Measurements from ENCODE around the gene SPRED2. TPM values are rescaled to one million over a fixed set of nuclear protein-coding genes. Genes with fewer than 3 reads are reported as not detected.

SPRED2 gene
- total and polyA plus RNA-seq, 4 donors: 6.7 to 7.5 (median 7.1) TPM

DNA sequence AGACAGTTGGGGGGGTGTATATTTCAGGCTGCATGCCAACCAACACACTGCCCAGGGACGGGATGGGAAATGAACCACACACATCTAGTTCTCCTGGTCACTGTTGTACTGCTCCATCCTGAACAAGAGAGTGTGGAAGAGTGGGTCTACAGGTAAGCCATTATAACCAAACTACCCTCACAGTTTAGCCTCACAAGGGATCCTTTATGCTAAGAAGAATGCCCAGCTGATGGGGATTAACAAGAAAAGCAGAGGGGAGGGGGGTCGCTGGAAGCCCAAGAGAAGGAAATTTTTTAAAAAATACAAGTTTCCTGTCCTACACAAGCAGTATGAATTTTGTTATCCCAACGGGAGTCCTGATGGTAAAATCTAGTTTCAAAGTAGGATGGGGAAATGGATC is 16.1 kb downstream of the SPRED2 start:
- no peak for DNase-seq (ENCODE audit: low spot score)
- Histone ChIP-seq H3K27ac (ENCODE audit: low read depth in 1 of 2, low read length in 2 of 2) (no peak overlapping the region), H3K9ac (ENCODE audit: low read depth in 1 of 2, low read length in 2 of 2) (no peak overlapping the region), H3K27me3 (ENCODE audit: control insufficient read depth in 4 of 4, insufficient read depth in 4 of 4, low read length in 3 of 4) (no peaks in the 10 kb centered on the region), H3K9me3 (ENCODE audit: control insufficient read depth in 4 of 4, low read length in 3 of 4) (no peaks in the 10 kb centered on the region), H3K36me3 (ENCODE audit: control insufficient read depth in 4 of 4, insufficient read depth in 3 of 4, low read depth in 1 of 4, low read length in 3 of 4) (no peaks in the 10 kb centered on the region), H3K4me1 (ENCODE audit: control insufficient read depth in 4 of 4, insufficient read depth in 4 of 4, low read length in 3 of 4) (peaks cover 6 to 42% (median 26%) of the 10 kb centered on the region in 4 donors), H3K4me3 (ENCODE audit: low read depth in 1 of 3, low read length in 3 of 3) (no peak overlapping the region)
- no peak for TF ChIP-seq HNF4A (conservative IDR thresholded peaks at IDR 0.05)
- WGBS: 82% methylated on average over 3 of the region's 3 CpGs

GRCh38 chr2:65415091-65415490 is 17.3 kb downstream of the SPRED2 start:
- 100% methylated on average over 1 of the region's 1 CpG for WGBS
- H3K27ac ChIP-seq (ENCODE audit: low read depth in 1 of 2, low read length in 2 of 2): no peak overlapping the region
- H3K36me3 ChIP-seq (ENCODE audit: control insufficient read depth in 4 of 4, insufficient read depth in 3 of 4, low read depth in 1 of 4, low read length in 3 of 4): no peaks in the 10 kb centered on the region
- no peaks in the 10 kb centered on the region for H3K9me3 ChIP-seq (ENCODE audit: control insufficient read depth in 4 of 4, low read length in 3 of 4)
- H3K27me3 ChIP-seq (ENCODE audit: control insufficient read depth in 4 of 4, insufficient read depth in 4 of 4, low read length in 3 of 4): no peaks in the 10 kb centered on the region
- DNase-seq (ENCODE audit: low spot score): no peak
- TF ChIP-seq, protein P1, sequence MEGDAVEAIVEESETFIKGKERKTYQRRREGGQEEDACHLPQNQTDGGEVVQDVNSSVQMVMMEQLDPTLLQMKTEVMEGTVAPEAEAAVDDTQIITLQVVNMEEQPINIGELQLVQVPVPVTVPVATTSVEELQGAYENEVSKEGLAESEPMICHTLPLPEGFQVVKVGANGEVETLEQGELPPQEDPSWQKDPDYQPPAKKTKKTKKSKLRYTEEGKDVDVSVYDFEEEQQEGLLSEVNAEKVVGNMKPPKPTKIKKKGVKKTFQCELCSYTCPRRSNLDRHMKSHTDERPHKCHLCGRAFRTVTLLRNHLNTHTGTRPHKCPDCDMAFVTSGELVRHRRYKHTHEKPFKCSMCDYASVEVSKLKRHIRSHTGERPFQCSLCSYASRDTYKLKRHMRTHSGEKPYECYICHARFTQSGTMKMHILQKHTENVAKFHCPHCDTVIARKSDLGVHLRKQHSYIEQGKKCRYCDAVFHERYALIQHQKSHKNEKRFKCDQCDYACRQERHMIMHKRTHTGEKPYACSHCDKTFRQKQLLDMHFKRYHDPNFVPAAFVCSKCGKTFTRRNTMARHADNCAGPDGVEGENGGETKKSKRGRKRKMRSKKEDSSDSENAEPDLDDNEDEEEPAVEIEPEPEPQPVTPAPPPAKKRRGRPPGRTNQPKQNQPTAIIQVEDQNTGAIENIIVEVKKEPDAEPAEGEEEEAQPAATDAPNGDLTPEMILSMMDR (IDR thresholded peaks at IDR 0.05; ENCODE audit: low read depth, low read length, missing input control): no peak
- TF ChIP-seq, protein P2, sequence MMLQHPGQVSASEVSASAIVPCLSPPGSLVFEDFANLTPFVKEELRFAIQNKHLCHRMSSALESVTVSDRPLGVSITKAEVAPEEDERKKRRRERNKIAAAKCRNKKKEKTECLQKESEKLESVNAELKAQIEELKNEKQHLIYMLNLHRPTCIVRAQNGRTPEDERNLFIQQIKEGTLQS (IDR thresholded peaks at IDR 0.05): no peak
- no peak for TF ChIP-seq SP1 (IDR thresholded peaks at IDR 0.05)
- TF ChIP-seq, protein P3, sequence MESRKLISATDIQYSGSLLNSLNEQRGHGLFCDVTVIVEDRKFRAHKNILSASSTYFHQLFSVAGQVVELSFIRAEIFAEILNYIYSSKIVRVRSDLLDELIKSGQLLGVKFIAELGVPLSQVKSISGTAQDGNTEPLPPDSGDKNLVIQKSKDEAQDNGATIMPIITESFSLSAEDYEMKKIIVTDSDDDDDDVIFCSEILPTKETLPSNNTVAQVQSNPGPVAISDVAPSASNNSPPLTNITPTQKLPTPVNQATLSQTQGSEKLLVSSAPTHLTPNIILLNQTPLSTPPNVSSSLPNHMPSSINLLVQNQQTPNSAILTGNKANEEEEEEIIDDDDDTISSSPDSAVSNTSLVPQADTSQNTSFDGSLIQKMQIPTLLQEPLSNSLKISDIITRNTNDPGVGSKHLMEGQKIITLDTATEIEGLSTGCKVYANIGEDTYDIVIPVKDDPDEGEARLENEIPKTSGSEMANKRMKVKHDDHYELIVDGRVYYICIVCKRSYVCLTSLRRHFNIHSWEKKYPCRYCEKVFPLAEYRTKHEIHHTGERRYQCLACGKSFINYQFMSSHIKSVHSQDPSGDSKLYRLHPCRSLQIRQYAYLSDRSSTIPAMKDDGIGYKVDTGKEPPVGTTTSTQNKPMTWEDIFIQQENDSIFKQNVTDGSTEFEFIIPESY (IDR thresholded peaks at IDR 0.05): no peak
- TF ChIP-seq YY1 (IDR thresholded peaks at IDR 0.05): no peak
- TF ChIP-seq JUND (IDR thresholded peaks at IDR 0.05): no peak
- no peak for TF ChIP-seq RAD21 (IDR thresholded peaks at IDR 0.05)
- H3K4me1 ChIP-seq (ENCODE audit: control insufficient read depth in 4 of 4, insufficient read depth in 4 of 4, low read length in 3 of 4): peaks cover 7 to 45% (median 26%) of the 10 kb centered on the region in 4 donors
- no peak overlapping the region for H3K4me3 ChIP-seq (ENCODE audit: low read depth in 1 of 3, low read length in 3 of 3)
- H3K9ac ChIP-seq (ENCODE audit: low read depth in 1 of 2, low read length in 2 of 2): no peak overlapping the region

DNA sequence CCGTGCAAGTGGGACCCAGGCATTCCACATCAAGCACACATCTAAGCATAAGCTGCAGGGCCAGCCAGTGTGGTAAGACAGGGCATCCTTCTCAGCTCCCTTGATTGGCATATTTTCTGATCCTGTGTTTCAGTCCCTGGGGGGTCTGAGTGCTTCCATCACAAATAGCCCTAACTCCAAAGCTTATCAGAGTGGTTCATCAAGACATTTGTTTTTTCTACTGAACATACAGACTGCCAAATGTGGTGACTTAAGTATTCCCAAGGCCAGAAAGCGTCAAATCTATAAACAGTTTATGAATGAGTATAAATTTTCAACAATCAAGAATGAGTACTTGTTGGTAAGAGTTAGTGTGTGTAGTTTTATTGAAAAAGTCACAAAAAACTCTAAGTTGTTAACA is 18.8 kb downstream of the SPRED2 start:
- Histone ChIP-seq H3K9ac (ENCODE audit: low read depth in 1 of 2, low read length in 2 of 2) (no peak overlapping the region), H3K4me1 (ENCODE audit: control insufficient read depth in 4 of 4, insufficient read depth in 4 of 4, low read length in 3 of 4) (peaks cover 7 to 45% (median 26%) of the 10 kb centered on the region in 4 donors), H3K4me3 (ENCODE audit: low read depth in 1 of 3, low read length in 3 of 3) (no peak overlapping the region), H3K27ac (ENCODE audit: low read depth in 1 of 2, low read length in 2 of 2) (no peak overlapping the region), H3K9me3 (ENCODE audit: control insufficient read depth in 4 of 4, low read length in 3 of 4) (no peaks in the 10 kb centered on the region), H3K27me3 (ENCODE audit: control insufficient read depth in 4 of 4, insufficient read depth in 4 of 4, low read length in 3 of 4) (no peaks in the 10 kb centered on the region), H3K36me3 (ENCODE audit: control insufficient read depth in 4 of 4, insufficient read depth in 3 of 4, low read depth in 1 of 4, low read length in 3 of 4) (no peaks in the 10 kb centered on the region)
- DNase-seq (ENCODE audit: low spot score): no peak
- no peak for TF ChIP-seq HNF4G (IDR thresholded peaks at IDR 0.05)
- TF ChIP-seq NR2F2 (IDR thresholded peaks at IDR 0.05): no peak
- TF ChIP-seq SP1 (IDR thresholded peaks at IDR 0.05): no peak
- TF ChIP-seq, protein P4, sequence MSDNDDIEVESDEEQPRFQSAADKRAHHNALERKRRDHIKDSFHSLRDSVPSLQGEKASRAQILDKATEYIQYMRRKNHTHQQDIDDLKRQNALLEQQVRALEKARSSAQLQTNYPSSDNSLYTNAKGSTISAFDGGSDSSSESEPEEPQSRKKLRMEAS (IDR thresholded peaks at IDR 0.05): no peak
- no peak for TF ChIP-seq GABPA (IDR thresholded peaks at IDR 0.05 in 1 of 2, conservative IDR thresholded peaks at IDR 0.05 in 1 of 2)
- TF ChIP-seq, protein P1 (IDR thresholded peaks at IDR 0.05; ENCODE audit: low read depth, low read length, missing input control): no peak
- TF ChIP-seq EGR1 (IDR thresholded peaks at IDR 0.05; ENCODE audit: low read depth in 2 of 2): no peak
- no peak for TF ChIP-seq RXRA (IDR thresholded peaks at IDR 0.05)
- TF ChIP-seq, protein P3 (IDR thresholded peaks at IDR 0.05): no peak
- no peak for TF ChIP-seq TAF1 (conservative IDR thresholded peaks at IDR 0.05)
- no peak for TF ChIP-seq RAD21 (IDR thresholded peaks at IDR 0.05)
- TF ChIP-seq HNF4A (conservative IDR thresholded peaks at IDR 0.05): no peak
- WGBS: 86% methylated on average over 2 of the region's 2 CpGs
